ENCODE data around the gene EVI5L. TPM values are rescaled to one million over a fixed set of nuclear protein-coding genes. Genes with fewer than 3 reads are reported as not detected.

The EVI5L gene
- total and polyA plus RNA-seq, 2 of the 13 experiments (the other 11 are each of a cell fraction or from before 2014, with no cell fraction given): 1.7 to 2.4 TPM

GRCh38 chr19:7842661-7843294, 12.8 kb downstream of the EVI5L start:
- Histone ChIP-seq H3K4me1 (ENCODE audit: insufficient read depth, low read length) (peaks cover 28% of the 10 kb centered on the region), H3K36me3 (replicated peaks in 1 of 2; ENCODE audit: control insufficient read depth in 1 of 2, insufficient read depth in 2 of 2, low read length in 2 of 2) (no peaks in the 10 kb centered on the region), H3K9ac (ENCODE audit: insufficient read depth, low read depth, low read length) (no peak overlapping the region), H3K79me2 (ENCODE audit: insufficient read depth, low read length) (no peaks in the 10 kb centered on the region), H3K27ac (ENCODE audit: extremely low read length, insufficient read depth, low read length) (no peak overlapping the region), H4K20me1 (ENCODE audit: insufficient read depth, low read length) (no peaks in the 10 kb centered on the region), H3K4me2 (ENCODE audit: low read depth, low read length) (no peak overlapping the region), H2AFZ (ENCODE audit: low read length) (no peak overlapping the region), H3K4me3 (replicated peaks in 1 of 3; ENCODE audit: insufficient read depth in 1 of 3, low read depth in 2 of 3, low read length in 3 of 3) (no peak overlapping the region), H3K27me3 (ENCODE audit: control insufficient read depth in 1 of 2, insufficient read depth in 2 of 2, low read length in 2 of 2) (no peaks in the 10 kb centered on the region), H3K9me3 (ENCODE audit: low read length) (no peaks in the 10 kb centered on the region)
- ATAC-seq (no peak), DNase-seq (ENCODE audit: low spot score) (no peak), FAIRE-seq (no peak)
- POLR2A ChIA-PET: no interaction called here
- in situ Hi-C loops (cut with HindIII; ENCODE audit: extremely low pct_ligation_motif_present, low pct_unique_long_range_greater_than_20kb) (no loop called here), intact Hi-C loops (cut with micrococcal nuclease; ENCODE audit: unreplicated experiment) (no loop called here)
- WGBS (ENCODE audit: low lambda C conversion rate): 92% methylated on average over 12 of the region's 12 CpGs
- BruUV-seq (replicated peaks): no TSS peak
- TF ChIP-seq ZNF44 (CRISPR knock-in tag; IDR thresholded peaks at IDR 0.05) (no peak), ARNT (IDR thresholded peaks at IDR 0.05) (0 out of 2 replicates have a peak, but pooled peaks have one; percentile 61), ZSCAN30 (CRISPR knock-in tag; IDR thresholded peaks at IDR 0.05) (no peak), FOXK2 (IDR thresholded peaks at IDR 0.05) (0 out of 2 replicates have a peak, but pooled peaks have one; percentile 14), MNT (IDR thresholded peaks at IDR 0.05) (peak; percentile 92), HIVEP1 (CRISPR knock-in tag; IDR thresholded peaks at IDR 0.05) (no peak), PLRG1 (conservative IDR thresholded peaks at IDR 0.05) (0 out of 2 replicates have a peak, but pooled peaks have one; percentile 18), MLXIP (CRISPR knock-in tag; IDR thresholded peaks at IDR 0.05; ENCODE audit: borderline replicate concordance) (no peak), FOXA1 (IDR thresholded peaks at IDR 0.05) (peak; percentile 7; the same call in 1 of the 2 replicates), FOXA1 (CRISPR knock-in tag; IDR thresholded peaks at IDR 0.05) (no peak), THAP11 (CRISPR knock-in tag; IDR thresholded peaks at IDR 0.05) (no peak)
- TF ChIP-seq, protein P1, sequence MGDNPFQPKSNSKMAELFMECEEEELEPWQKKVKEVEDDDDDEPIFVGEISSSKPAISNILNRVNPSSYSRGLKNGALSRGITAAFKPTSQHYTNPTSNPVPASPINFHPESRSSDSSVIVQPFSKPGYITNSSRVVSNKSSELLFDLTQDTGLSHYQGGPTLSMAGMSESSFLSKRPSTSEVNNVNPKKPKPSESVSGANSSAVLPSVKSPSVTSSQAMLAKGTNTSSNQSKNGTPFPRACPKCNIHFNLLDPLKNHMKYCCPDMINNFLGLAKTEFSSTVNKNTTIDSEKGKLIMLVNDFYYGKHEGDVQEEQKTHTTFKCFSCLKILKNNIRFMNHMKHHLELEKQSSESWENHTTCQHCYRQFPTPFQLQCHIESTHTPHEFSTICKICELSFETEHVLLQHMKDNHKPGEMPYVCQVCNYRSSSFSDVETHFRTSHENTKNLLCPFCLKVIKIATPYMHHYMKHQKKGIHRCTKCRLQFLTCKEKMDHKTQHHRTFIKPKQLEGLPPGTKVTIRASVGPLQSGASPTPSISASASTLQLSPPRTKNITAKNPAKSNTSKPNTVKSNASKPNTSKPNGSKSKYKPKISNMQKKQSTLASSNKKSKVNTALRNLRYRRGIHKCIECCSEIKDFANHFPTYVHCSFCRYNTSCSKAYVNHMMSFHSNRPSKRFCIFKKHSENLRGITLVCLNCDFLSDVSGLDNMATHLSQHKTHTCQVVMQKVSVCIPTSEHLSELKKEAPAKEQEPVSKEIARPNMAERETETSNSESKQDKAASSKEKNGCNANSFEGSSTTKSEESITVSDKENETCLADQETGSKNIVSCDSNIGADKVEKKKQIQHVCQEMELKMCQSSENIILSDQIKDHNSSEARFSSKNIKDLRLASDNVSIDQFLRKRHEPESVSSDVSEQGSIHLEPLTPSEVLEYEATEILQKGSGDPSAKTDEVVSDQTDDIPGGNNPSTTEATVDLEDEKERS (CRISPR knock-in tag; IDR thresholded peaks at IDR 0.05): no peak
- CTCF ChIA-PET (ENCODE audit: low intra/inter-chr PET ratio, low total read pairs): no interaction called here
